Measurements from ENCODE around the gene GALNT12. TPM values are rescaled to one million over a fixed set of nuclear protein-coding genes. Genes with fewer than 3 reads are reported as not detected.

The GALNT12 gene
- total RNA-seq, 1 experiment from 2014 or later: 52.9 TPM

DNA sequence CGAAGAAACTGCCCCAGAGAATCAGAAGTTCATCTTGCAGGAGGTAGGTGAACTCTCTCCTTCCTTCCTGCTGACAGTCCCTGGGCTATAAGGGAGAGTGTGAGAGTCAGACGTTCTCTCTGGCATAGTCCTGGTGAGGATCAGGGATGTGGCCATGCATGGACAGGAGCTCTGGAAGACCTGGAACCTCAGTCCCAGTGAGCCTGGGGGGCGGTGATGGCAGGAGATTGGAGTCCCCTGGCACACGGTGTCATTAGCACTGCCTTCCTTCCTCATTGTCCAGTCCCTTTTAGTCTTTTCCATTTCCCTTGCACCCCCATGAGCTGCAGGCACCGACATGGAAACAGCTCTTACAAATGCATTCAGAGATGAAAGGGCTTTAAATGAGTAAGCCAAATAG lies 38.6 kb downstream of the GALNT12 start:
- no peak overlapping the region for H3K4me2 ChIP-seq
- POLR2A ChIA-PET (ENCODE audit: unreplicated experiment): no interaction called here
- TF ChIP-seq EZH2 (IDR thresholded peaks at IDR 0.05; ENCODE audit: low read depth) (no peak), CTCF (conservative IDR thresholded peaks at IDR 0.05) (no peak)
- no peak for DNase-seq
- no TSS peak for BruUV-seq (replicated peaks)
- intact Hi-C loops (cut with micrococcal nuclease; ENCODE audit: unreplicated experiment): loop anchor here (5.0 kb wide), 1 partner anchor 316 kb away; no protein-coding TSS in a partner anchor
- no peak overlapping the region for H3K4me3 ChIP-seq
- H3K9me3 ChIP-seq (ENCODE audit: insufficient read depth, low read depth): no peaks in the 10 kb centered on the region
- CTCF ChIA-PET: no interaction called here
- no peaks in the 10 kb centered on the region for H3K27me3 ChIP-seq (ENCODE audit: insufficient read depth, low read depth)
- H3K27ac ChIP-seq: no peak overlapping the region
- peaks cover 7% of the 10 kb centered on the region for H3K4me1 ChIP-seq (replicated peaks; ENCODE audit: insufficient read depth)
- H3F3A ChIP-seq (ENCODE audit: insufficient read depth, low read depth): peaks cover 15% of the 10 kb centered on the region
- H3K9me2 ChIP-seq (ENCODE audit: insufficient read depth): no peaks in the 10 kb centered on the region
- no peak overlapping the region for H2AFZ ChIP-seq
- H3K79me2 ChIP-seq (ENCODE audit: low read depth): no peaks in the 10 kb centered on the region
- H3K36me3 ChIP-seq (ENCODE audit: low read depth): peaks cover 11% of the 10 kb centered on the region; the same call in 1 of the 2 replicates
- no peaks in the 10 kb centered on the region for H4K20me1 ChIP-seq (ENCODE audit: insufficient read depth)

- CTCF ChIA-PET: interaction anchor here (0.6 kb wide), 1 partner anchor 339 kb away, joined by 16 read pairs; no protein-coding TSS in a partner anchor
- H3K9me2 ChIP-seq (ENCODE audit: insufficient read depth): no peaks in the 10 kb centered on the region
- H3K4me2 ChIP-seq: no peak overlapping the region
- H3K4me3 ChIP-seq: no peak overlapping the region
- BruUV-seq (replicated peaks): no TSS peak
- no peaks in the 10 kb centered on the region for H3K27me3 ChIP-seq (ENCODE audit: insufficient read depth, low read depth)
- H4K20me1 ChIP-seq (ENCODE audit: insufficient read depth): no peaks in the 10 kb centered on the region
- H3K9me3 ChIP-seq (ENCODE audit: insufficient read depth, low read depth): no peaks in the 10 kb centered on the region
- peak overlapping the region; percentile 26; the same call in 1 of the 2 replicates for H3K27ac ChIP-seq
- no peaks in the 10 kb centered on the region for H3K79me2 ChIP-seq (ENCODE audit: low read depth)
- H2AFZ ChIP-seq: no peak overlapping the region
- peaks cover 15% of the 10 kb centered on the region for H3K4me1 ChIP-seq (replicated peaks; ENCODE audit: insufficient read depth)
- no peak for DNase-seq
- intact Hi-C loops (cut with micrococcal nuclease; ENCODE audit: unreplicated experiment): loop anchor here (5.0 kb wide), 1 partner anchor 315 kb away; no protein-coding TSS in a partner anchor
- peaks cover 15% of the 10 kb centered on the region for H3F3A ChIP-seq (ENCODE audit: insufficient read depth, low read depth)
- TF ChIP-seq EZH2 (IDR thresholded peaks at IDR 0.05; ENCODE audit: low read depth): no peak
- no peak for TF ChIP-seq CTCF (conservative IDR thresholded peaks at IDR 0.05)
- H3K36me3 ChIP-seq (ENCODE audit: low read depth): peaks cover 11% of the 10 kb centered on the region; the same call in 1 of the 2 replicates
- POLR2A ChIA-PET (ENCODE audit: unreplicated experiment): no interaction called here
Measured at GRCh38 chr9:98846879-98847278, 39.4 kb downstream of the GALNT12 start.

- H3K4me3 ChIP-seq: no peak overlapping the region
- BruUV-seq (replicated peaks): no TSS peak
- no peaks in the 10 kb centered on the region for H4K20me1 ChIP-seq (ENCODE audit: insufficient read depth)
- peak; percentile 90 to 95 for DNase-seq
- H3K79me2 ChIP-seq (ENCODE audit: low read depth): no peaks in the 10 kb centered on the region
- H3K9me2 ChIP-seq (ENCODE audit: insufficient read depth): no peaks in the 10 kb centered on the region
- H3K36me3 ChIP-seq (ENCODE audit: low read depth): peaks cover 11% of the 10 kb centered on the region; the same call in 1 of the 2 replicates
- H3F3A ChIP-seq (ENCODE audit: insufficient read depth, low read depth): peaks cover 15% of the 10 kb centered on the region
- H2AFZ ChIP-seq: no peak overlapping the region
- H3K9me3 ChIP-seq (ENCODE audit: insufficient read depth, low read depth): no peaks in the 10 kb centered on the region
- peaks cover 22% of the 10 kb centered on the region for H3K4me1 ChIP-seq (replicated peaks; ENCODE audit: insufficient read depth)
- H3K4me2 ChIP-seq: peak overlapping the region; percentile 45
- peak overlapping the region; percentile 48 for H3K27ac ChIP-seq
- ChIA-PET CTCF (interaction anchor here (0.6 to 1.5 kb wide), 6 partner anchors 40 to 772 kb away, joined by 3 to 6 read pairs (median 4); no protein-coding TSS in a partner anchor), POLR2A (ENCODE audit: unreplicated experiment) (interaction anchor here (0.6 kb wide), 2 partner anchors 149 to 255 kb away, joined by 4 to 5 read pairs; no protein-coding TSS in a partner anchor)
- TF ChIP-seq EZH2 (IDR thresholded peaks at IDR 0.05; ENCODE audit: low read depth): no peak
- TF ChIP-seq CTCF (conservative IDR thresholded peaks at IDR 0.05): peak; percentile 89
- no peaks in the 10 kb centered on the region for H3K27me3 ChIP-seq (ENCODE audit: insufficient read depth, low read depth)
- intact Hi-C loops (cut with micrococcal nuclease; ENCODE audit: unreplicated experiment): loop anchor here (1.0 to 5.0 kb wide), 7 partner anchors 40 to 926 kb away; partner anchors contain the start of gene TRMO
Measured at GRCh38 chr9:98848450-98849149, 41.1 kb downstream of the GALNT12 start.

Data from PC-9 (cell line).